ENCODE data around the gene ADAMTS20.

Gene ADAMTS20

GRCh38 chr12:43493261-43493797 is 58.7 kb downstream of the ADAMTS20 start:
- H3K4me3 ChIP-seq (ENCODE audit: low read depth in 1 of 2, low read length in 2 of 2) = no peak overlapping the region
- no peaks in the 10 kb centered on the region for H3K27me3 ChIP-seq (ENCODE audit: insufficient read depth, low read length, poor library complexity)
- no peak overlapping the region for H3K4me2 ChIP-seq (ENCODE audit: insufficient read depth, low read length)
- no peaks in the 10 kb centered on the region for H4K20me1 ChIP-seq (ENCODE audit: insufficient read depth, low read length)
- ATAC-seq (ENCODE audit: insufficient read depth, low read depth) = no peak
- H3K36me3 ChIP-seq (ENCODE audit: insufficient read depth, low read length) = no peaks in the 10 kb centered on the region
- DNase-seq = no peak
- no peak overlapping the region for H2AFZ ChIP-seq (ENCODE audit: low read depth, low read length)
- H3K4me1 ChIP-seq (ENCODE audit: insufficient read depth, low read length) = no peaks in the 10 kb centered on the region
- TF ChIP-seq, protein P1, sequence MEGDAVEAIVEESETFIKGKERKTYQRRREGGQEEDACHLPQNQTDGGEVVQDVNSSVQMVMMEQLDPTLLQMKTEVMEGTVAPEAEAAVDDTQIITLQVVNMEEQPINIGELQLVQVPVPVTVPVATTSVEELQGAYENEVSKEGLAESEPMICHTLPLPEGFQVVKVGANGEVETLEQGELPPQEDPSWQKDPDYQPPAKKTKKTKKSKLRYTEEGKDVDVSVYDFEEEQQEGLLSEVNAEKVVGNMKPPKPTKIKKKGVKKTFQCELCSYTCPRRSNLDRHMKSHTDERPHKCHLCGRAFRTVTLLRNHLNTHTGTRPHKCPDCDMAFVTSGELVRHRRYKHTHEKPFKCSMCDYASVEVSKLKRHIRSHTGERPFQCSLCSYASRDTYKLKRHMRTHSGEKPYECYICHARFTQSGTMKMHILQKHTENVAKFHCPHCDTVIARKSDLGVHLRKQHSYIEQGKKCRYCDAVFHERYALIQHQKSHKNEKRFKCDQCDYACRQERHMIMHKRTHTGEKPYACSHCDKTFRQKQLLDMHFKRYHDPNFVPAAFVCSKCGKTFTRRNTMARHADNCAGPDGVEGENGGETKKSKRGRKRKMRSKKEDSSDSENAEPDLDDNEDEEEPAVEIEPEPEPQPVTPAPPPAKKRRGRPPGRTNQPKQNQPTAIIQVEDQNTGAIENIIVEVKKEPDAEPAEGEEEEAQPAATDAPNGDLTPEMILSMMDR (IDR thresholded peaks at IDR 0.05; ENCODE audit: borderline replicate concordance, extremely low read depth, low read length, poor library complexity, severe bottlenecking) = no peak
- no peak for TF ChIP-seq EZH2 (IDR thresholded peaks at IDR 0.05; ENCODE audit: borderline replicate concordance, low read depth, low read length, severe bottlenecking)
- H3K27ac ChIP-seq (ENCODE audit: low read length) = no peak overlapping the region
- no peaks in the 10 kb centered on the region for H3K79me2 ChIP-seq (ENCODE audit: insufficient read depth, low read length)
- no peak overlapping the region for H3K9ac ChIP-seq (ENCODE audit: low read depth, low read length)
- no peaks in the 10 kb centered on the region for H3K9me3 ChIP-seq (ENCODE audit: insufficient read depth, low read length, severe bottlenecking)

DNA sequence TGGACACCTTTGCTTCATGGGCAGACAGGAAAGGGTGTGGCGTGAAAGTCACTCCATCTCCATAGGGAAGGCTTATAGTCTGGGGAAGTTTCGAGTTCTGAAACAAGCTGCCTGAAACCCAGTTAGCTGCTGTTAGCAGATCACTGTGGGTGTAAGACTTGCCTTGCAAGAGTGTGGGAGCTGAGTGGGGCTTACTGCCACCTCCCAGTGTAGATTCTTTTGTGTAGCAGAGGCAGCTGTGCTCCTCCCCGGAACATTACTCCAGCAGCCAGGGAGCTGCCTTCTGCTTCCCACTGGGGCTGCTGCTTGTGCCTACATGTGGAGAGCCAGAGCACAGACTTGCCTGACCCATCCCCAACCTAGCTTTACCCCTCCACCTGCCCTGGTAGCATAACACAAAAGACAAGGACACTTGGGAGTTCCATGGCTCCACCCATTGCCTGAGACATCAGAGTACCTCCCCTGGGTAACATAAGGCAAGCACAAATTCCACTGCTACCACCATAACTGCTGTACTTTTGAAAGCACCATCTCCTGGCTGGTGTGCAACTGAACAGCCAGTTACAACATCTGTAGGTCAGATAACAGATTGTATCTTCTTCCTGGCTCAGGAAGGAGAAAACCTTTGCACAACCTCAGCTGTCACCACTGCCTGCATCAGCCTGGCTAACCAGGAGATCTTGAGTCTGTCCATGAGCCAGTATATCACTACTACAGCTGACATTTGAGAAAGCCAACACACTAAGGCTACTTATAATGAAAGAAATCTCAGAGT is 69.5 kb downstream of the ADAMTS20 start:
- no peak overlapping the region for H3K9ac ChIP-seq (ENCODE audit: low read depth, low read length)
- H3K27ac ChIP-seq (ENCODE audit: low read length) = no peak overlapping the region
- H2AFZ ChIP-seq (ENCODE audit: low read depth, low read length) = no peak overlapping the region
- H3K79me2 ChIP-seq (ENCODE audit: insufficient read depth, low read length) = no peaks in the 10 kb centered on the region
- DNase-seq = no peak
- H3K4me1 ChIP-seq (ENCODE audit: insufficient read depth, low read length) = no peaks in the 10 kb centered on the region
- no peak for TF ChIP-seq EZH2 (IDR thresholded peaks at IDR 0.05; ENCODE audit: borderline replicate concordance, low read depth, low read length, severe bottlenecking)
- TF ChIP-seq, protein P1 (IDR thresholded peaks at IDR 0.05; ENCODE audit: borderline replicate concordance, extremely low read depth, low read length, poor library complexity, severe bottlenecking) = no peak
- no peak for ATAC-seq (ENCODE audit: insufficient read depth, low read depth)
- no peaks in the 10 kb centered on the region for H3K27me3 ChIP-seq (ENCODE audit: insufficient read depth, low read length, poor library complexity)
- no peaks in the 10 kb centered on the region for H3K9me3 ChIP-seq (ENCODE audit: insufficient read depth, low read length, severe bottlenecking)
- H3K4me2 ChIP-seq (ENCODE audit: insufficient read depth, low read length) = no peak overlapping the region
- H3K4me3 ChIP-seq (ENCODE audit: low read depth in 1 of 2, low read length in 2 of 2) = no peak overlapping the region
- H3K36me3 ChIP-seq (ENCODE audit: insufficient read depth, low read length) = no peaks in the 10 kb centered on the region
- H4K20me1 ChIP-seq (ENCODE audit: insufficient read depth, low read length) = no peaks in the 10 kb centered on the region

GRCh38 chr12:43480591-43480990 is 71.4 kb downstream of the ADAMTS20 start:
- no peaks in the 10 kb centered on the region for H3K9me3 ChIP-seq (ENCODE audit: insufficient read depth, low read length, severe bottlenecking)
- H3K4me2 ChIP-seq (ENCODE audit: insufficient read depth, low read length) = no peak overlapping the region

DNA sequence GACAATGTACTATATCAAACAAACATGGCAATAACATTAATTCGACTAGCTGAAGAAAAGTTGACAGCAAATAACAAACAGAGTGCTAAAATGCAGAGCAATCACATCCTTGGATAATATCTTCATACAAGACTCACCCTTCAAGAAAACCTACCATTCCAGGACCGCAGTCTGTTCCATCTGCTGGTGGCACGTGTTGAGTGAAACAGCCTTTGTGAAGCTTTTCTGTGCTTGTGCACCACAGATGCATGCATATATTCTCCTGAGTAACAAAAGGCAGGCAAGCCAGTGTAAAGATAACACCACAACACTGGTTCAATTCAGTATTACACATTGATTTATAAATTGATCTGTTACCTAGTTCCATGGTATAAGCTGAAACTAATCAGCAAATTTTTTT is 89.3 kb downstream of the ADAMTS20 start:
- DNase-seq = no peak

More at GRCh38 chr12:43480591-43480990, 71.4 kb downstream of the ADAMTS20 start:
- DNase-seq (no peak), ATAC-seq (ENCODE audit: insufficient read depth, low read depth) (no peak)
- no peaks in the 10 kb centered on the region for H3K79me2 ChIP-seq (ENCODE audit: insufficient read depth, low read length)
- no peak overlapping the region for H3K4me3 ChIP-seq (ENCODE audit: low read depth in 1 of 2, low read length in 2 of 2)
- H4K20me1 ChIP-seq (ENCODE audit: insufficient read depth, low read length) = no peaks in the 10 kb centered on the region
- no peaks in the 10 kb centered on the region for H3K4me1 ChIP-seq (ENCODE audit: insufficient read depth, low read length)
- no peak overlapping the region for H3K27ac ChIP-seq (ENCODE audit: low read length)
- H2AFZ ChIP-seq (ENCODE audit: low read depth, low read length) = no peak overlapping the region
- H3K27me3 ChIP-seq (ENCODE audit: insufficient read depth, low read length, poor library complexity) = no peaks in the 10 kb centered on the region
- no peak overlapping the region for H3K9ac ChIP-seq (ENCODE audit: low read depth, low read length)
- no peak for TF ChIP-seq EZH2 (IDR thresholded peaks at IDR 0.05; ENCODE audit: borderline replicate concordance, low read depth, low read length, severe bottlenecking)
- H3K36me3 ChIP-seq (ENCODE audit: insufficient read depth, low read length) = no peaks in the 10 kb centered on the region

More for the DNA sequence above, 89.3 kb downstream of the ADAMTS20 start:
- ATAC-seq (ENCODE audit: insufficient read depth, low read depth) = no peak
- no peaks in the 10 kb centered on the region for H3K36me3 ChIP-seq (ENCODE audit: insufficient read depth, low read length)
- H3K9me3 ChIP-seq (ENCODE audit: insufficient read depth, low read length, severe bottlenecking) = no peaks in the 10 kb centered on the region
- no peak overlapping the region for H3K9ac ChIP-seq (ENCODE audit: low read depth, low read length)
- H3K4me2 ChIP-seq (ENCODE audit: insufficient read depth, low read length) = no peak overlapping the region
- H2AFZ ChIP-seq (ENCODE audit: low read depth, low read length) = no peak overlapping the region
- no peak overlapping the region for H3K4me3 ChIP-seq (ENCODE audit: low read depth in 1 of 2, low read length in 2 of 2)
- no peaks in the 10 kb centered on the region for H3K4me1 ChIP-seq (ENCODE audit: insufficient read depth, low read length)
- H3K27ac ChIP-seq (ENCODE audit: low read length) = no peak overlapping the region
- TF ChIP-seq EZH2 (IDR thresholded peaks at IDR 0.05; ENCODE audit: borderline replicate concordance, low read depth, low read length, severe bottlenecking) = no peak
- TF ChIP-seq, protein P1 (IDR thresholded peaks at IDR 0.05; ENCODE audit: borderline replicate concordance, extremely low read depth, low read length, poor library complexity, severe bottlenecking) = no peak
- H3K79me2 ChIP-seq (ENCODE audit: insufficient read depth, low read length) = no peaks in the 10 kb centered on the region
- H3K27me3 ChIP-seq (ENCODE audit: insufficient read depth, low read length, poor library complexity) = no peaks in the 10 kb centered on the region
- no peaks in the 10 kb centered on the region for H4K20me1 ChIP-seq (ENCODE audit: insufficient read depth, low read length)
